Hematopoietic multipotent progenitor cell (in vitro differentiated cells): Measurements from ENCODE around the gene PSMA4. TPM values are rescaled to one million over a fixed set of nuclear protein-coding genes. Genes with fewer than 3 reads are reported as not detected.
"Not testable (repeated sequence)": the region's sequence is repeated elsewhere in the genome, so short reads cannot be mapped to it uniquely, and the experiment has no call there.

ENCODE experiments used
- DNase-seq, 3 donors: peaks; one replicate each; pipeline ENCODE4 v3.0.0-alpha.2; 2011 to 2015; ENCODE audit warnings: low read depth in 2 of 3, low spot score in 2 of 3
- total RNA-seq: library from RNA; depleted of rRNA; stranded (reverse); fragments of >200 nt; gene quantifications from one replicate; pipeline ENCODE4 v1.2.3, GENCODE V29; 2012

PSMA4 gene
- total RNA-seq, result 95.1 TPM

DNA sequence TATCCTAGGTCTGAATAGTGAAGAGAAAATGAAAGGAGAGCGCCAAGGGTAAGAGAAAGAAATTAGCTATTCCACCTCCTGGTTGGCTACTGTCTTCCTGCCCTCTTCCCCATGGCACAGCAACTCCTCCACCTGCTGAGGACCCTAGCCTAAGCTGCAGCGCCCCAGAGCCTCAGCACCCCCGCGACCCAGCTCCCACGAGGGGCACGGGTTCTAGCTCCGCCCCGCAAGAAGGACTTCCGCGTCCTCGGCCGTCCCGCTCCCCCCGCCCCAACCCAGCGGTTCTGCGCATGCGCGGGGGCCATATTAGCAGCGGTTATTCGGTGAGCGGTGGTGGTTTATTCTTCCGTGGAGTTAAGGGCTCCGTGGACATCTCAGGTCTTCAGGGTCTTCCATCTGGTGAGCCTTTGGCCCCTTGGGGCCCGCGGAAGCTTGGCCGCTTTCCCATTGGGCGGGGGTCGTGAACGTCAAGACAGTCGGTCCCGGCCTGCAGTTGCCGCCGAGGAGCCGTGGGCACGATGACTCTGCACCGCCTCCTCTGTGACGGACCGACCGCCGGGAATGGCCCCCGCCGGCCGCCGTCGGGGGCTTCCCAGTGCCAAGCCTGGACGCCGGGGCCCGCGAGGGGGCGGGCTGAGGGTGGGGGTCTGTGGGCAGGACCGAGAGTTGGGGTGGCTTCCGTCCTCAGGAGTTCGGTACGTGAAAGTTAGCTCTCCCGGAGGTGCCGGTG lies at the start of gene PSMA4:
Gene PSMA4, plus strand, starts transcription at position 304 of the 730 bp plus-strand sequence. CDS start 1,484 bp downstream, outside the sequence.
- peak; percentile 90 to 96 (median 92) for DNase-seq

DNA sequence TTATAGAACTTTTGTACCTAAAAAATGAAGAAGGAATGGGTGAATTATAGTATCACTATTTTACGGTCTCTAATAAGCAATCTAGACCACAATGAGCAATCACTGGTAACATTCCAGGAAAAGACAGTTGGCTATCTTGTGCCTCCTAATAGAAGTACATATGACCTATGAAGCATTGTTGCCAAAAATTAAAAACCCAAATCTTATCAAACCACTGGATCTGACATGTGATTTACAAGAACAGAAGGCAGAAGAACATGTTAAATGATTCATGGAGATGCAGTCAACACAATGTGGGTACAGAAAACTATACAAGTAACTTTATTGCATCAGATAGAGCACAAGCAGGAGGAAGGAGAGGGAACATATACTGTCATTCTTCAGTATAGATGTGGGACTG lies 47.4 kb upstream of the PSMA4 start:
- DNase-seq, result peak in 1 of 3 donors; percentile 25

DNA sequence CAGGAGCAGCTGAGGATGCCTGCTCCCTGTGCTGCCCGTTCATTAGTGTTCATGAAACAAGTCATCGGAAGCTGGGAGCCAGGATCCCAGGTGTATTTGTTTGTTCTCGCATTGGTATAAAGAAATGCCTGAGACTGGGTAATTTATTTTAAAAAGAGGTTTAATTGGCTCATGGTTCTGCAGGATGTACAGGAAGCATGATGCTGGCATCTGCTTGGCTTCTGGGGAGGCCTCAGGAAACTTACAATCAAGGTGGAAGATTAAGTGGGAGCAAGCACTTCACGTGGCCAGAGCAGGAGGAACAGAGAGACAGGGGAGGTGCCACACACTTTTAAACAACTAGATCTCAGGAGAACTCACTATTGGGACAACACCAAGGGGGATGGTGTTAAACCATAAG lies 38.4 kb upstream of the PSMA4 start:
- DNase-seq, result no peak

DNA sequence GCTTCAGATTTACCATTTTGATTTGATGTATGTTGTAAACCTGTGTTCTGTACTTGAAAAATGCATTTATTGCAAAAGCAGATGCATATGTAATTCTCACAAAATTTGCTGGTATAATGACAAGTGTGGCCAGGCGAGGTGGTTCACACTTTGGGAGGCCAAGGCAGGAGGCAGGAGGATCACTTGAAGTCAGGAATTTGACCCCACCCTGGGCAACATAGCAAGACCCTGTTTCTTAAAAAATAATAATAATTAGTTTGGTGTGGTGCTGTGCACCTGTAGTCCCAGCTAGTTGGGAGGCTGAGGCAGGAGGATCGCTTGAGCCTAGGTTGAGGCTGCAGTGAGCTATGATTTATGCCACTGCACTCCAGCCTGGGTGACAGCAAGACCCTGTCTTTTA lies 37.6 kb upstream of the PSMA4 start:
- DNase-seq, result no peak

DNA sequence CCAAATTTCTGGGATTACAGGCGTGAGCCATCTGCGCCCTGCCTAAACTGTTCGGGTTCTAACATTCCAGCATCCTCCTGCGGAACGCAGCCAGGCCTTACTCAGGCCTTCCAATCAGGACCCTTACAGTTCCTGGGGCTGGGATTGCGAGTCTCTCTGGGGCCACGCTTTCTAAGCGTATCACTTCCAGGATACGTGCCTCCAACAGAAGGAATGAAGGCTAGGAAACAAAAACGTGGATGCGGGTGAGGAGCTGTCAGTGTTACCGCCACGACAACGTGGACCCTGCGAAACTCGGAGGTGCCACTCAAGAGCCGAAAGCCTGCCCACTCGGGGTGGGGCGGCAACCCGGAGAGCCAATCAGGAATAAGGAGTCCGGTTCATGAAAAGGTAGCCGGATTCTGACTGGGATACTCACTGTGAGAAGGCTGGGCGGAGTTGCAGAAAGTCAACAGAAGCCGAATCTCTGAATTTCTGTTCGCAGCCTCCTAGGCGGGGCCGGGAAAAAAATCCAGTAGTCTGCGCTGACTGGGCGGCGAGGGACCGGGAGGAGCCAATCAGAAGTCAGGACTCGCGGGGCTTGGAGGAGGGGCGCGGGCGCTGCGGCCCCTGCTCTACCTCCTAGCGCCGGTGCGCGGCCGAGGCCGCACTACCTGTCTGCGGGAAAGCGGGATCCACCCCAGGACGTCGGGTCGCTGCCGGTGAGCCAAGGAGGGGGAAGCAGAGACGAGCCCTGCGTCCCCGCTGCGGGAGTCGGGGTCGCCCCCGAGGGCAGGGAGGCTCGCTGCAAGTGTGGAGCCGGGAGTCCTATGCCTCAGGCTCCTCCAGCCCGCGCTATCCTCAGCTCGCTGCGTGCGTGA lies 33.0 kb upstream of the PSMA4 start, which contains the start of gene HYKK:
Gene HYKK, plus strand, starts transcription at position 607 of the 860 bp plus-strand sequence. CDS start 5,512 bp downstream, outside the sequence.
- DNase-seq, result peak; percentile 37 to 87 (median 82)

DNA sequence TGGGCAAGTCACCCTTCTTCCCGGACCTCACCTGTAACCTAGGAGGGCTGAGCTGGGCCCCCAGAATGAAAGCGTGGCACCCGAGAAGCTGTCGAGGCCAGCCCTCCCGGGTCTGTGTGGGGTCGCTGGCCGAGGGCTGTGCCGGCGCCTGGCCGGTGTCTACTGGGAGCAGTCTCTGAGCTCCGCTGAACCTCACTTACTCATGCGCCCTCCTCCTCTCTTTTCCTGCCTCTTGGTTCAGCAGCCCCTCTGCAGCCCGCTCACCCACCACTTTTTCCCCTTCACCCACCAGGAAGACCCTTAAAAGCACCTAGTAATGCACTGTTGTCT lies 32.4 kb upstream of the PSMA4 start:
- no peak for DNase-seq

DNA sequence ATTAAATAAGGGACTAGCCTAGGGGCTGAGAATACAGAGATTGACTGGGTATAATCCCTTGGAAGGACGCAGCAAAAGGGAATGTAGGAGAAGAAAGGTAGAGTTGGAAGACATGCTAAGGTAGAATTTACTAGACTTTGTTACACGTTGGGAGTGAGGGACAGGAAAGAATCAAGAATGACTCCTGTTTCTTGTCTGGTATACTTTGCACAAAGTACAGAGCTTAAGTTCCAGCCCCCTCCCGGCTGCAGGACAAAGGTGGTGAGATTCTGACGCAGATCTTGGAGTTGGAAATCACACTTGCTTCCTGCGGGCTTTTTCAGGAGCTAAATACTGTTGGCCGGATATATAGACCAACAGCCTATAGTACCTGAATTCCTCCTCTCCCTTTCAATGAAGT lies 32.0 kb upstream of the PSMA4 start:
- no peak for DNase-seq

DNA sequence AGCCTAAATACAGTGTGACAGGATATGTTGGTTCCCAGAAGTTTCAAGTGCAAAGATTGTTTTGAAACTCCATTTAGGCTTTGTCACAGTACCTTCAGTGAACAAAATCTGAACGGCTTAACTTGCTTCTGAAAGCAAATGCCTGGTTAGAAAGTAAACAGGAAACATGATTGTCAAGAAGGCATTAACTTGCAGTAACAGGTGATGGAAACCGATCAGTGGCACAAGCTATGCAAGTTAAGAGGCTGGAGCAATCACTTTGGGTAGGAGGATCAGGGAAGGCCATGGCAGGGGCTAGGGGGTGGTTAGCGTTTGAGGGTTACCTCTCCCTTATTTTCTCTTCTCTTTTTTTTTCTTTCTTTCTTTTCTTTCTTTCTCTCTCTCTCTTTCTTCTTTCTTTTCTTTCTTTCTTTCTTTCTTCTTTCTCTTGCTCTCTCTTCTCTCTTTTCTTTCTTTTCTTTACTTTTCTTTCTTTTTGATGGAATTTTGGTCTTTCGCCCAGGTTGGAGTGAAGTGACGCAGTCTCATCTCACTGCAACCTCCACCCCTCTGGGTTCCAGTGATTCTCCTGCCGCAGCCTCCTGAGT lies 30.4 kb upstream of the PSMA4 start:
- no peak for DNase-seq

DNA sequence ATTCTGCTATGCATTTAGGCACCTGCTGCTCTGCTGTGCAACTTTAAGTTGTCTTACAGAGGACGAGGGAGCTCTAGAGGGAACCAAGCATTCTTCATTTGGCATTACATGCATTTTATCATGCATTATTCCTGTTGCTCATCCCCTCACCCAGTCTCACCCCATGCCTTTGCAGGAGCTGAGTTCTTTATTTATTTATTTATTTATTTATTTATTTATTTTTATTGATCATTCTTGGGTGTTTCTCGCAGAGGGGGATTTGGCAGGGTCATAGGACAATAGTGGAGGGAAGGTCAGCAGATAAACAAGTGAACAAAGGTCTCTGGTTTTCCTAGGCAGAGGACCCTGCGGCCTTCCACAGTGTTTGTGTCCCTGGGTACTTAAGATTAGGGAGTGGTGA lies 20.2 kb upstream of the PSMA4 start:
- DNase-seq, result not testable (repeated sequence)

DNA sequence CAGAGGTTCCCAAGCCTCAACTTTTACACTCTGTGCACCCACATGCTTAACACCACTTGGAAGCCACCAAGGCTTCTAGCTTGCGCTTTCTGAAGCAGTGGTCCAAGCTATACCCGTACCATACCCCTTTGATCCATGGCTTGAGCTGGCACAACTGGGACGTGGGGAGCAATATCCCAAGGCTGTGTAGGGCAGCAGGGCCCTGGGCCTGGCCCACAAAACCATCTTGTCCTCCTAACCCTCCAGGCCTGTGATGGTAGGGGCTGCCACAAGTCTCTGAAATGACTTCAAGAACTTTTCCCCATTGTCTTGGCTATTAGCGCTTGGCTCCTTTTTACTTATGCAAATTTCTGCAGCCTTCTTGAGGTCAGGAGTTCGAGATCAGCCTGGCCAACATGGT lies 16.0 kb upstream of the PSMA4 start:
- no peak for DNase-seq

DNA sequence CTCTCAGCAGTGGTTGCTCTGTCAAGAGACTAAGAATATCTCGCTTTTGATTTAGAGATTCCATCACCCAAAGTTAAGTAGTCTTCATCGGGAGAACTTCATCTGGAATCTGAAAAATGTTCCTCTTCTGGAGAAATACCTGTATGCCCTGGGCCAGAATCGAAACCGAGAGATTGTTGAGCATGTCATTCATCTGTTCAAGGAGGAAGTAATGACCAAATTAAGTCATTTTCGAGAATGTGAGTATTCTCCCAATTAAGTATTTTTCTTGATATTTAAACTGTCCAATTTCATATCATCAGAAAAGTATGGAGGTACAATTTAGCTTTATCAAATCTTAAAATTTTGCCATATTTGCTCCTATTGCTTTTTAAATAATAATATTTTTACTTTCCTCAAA lies 12.9 kb upstream of the PSMA4 start:
- DNase-seq, result no peak

DNA sequence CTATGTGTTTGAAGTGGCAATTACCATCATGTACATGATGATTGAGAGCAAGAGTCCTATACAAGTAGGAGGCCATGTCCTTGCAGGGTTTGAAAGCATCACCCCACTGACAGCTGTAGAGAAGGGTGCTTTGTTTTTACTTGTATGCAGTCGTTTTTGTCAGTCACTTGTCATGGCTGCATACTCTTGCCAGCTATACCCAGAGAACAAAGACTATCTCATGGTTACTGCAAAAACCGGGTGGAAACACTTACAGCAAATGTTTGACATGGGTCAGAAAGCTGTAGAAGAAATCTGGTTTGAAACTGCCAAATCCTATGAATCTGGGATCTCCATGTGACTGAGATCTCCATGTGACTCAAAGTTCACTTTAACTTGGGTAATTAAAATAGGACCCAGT lies 6.9 kb upstream of the PSMA4 start:
- DNase-seq, result no peak

DNA sequence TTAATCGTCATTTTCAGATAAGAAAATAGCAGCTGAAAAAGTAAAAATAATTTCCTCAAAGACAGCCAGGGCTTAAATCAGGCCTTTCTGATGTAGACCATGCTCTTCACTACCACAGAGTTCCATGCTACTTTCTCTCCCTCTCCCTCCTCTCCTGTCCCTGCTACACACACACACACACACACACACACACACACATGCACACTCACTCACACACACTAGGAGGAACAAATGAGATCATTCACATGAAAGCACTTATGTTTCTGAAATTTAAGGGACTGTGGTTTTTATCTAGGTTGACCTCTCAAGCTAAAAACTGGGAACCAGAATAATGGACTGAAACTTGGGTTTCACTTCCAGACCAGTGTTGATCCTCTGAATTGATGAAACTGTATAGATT lies 4.1 kb upstream of the PSMA4 start:
- DNase-seq, result no peak

DNA sequence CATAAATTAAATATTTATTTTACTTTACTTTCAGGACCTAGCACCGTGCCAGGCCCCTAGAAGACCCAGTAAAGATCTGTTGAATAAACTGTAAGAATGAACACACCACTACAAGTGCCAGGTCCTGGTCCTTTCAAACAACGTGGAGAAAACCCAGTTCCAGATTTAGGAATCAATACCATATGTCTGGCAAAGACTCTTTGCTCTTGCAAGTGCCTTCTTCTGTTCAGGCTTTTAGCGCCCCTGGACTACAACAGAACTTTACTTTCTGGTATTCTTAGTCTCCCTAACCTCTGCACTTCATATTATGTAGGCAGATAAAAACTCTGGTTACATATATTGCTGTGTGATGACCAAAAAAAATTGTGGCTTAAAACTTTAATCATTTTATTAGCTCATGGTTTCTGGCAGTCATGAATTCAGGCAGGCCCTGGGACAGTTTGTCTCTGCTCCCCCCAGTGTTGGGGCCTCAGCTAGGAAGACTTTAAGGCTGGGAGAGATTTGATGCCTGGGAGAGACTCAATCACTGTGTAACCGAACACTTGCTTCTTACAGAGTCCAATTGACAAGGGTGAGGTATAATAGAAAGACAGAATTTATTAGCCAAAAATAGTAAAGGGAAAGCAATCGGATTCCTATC lies 2.9 kb upstream of the PSMA4 start:
- DNase-seq, result no peak

DNA sequence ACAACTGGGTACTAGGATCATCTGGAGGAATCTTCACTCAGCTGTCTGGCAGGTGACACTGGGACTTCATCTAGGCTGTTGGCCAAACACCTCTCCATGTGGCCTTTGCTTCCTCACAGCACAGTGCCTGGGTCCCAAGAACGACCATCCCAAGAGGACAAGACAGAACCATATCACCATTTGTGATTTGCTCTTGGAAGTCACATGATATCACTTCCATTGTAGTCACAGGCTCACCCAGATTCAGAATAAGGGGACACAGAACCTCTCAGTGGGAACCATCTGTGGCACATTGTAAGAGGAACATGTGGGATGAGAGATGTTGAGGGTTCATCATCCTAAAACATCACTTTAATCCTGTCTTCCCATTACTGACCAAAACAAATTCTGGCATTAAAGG lies 1.9 kb upstream of the PSMA4 start:
- no peak for DNase-seq

DNA sequence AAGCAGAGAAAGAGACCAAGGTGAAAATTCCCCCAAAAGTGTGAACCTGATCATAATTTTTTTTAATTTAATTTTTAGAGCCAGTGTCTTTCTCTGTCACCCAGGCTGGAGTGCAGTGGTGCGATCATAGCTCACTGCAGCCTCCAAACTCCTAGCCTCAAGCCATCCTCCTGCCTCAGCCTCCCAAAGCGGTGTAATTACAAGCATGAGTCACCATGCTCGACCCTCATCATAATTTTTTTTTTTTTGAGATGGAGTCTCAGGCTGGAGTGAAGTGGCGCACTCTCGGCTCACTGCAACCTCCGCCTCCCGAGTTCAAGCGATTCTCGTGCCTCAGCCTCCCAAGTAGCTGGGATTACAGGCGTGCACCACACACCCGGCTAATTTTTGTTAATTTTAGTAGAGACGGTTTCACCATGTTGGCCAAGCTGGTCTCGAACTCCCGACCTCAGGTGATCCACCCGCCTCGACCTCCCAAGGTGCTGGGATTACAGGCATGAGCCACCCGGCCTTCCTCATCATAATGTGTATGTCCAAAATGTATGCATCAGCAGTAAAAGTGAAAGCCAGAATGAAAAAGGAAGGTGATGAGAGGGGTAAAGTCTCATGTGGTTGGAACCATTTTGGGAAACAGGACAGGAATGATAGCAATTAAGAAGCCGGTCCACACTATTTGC lies 642 bp upstream of the PSMA4 start:
- DNase-seq, result not testable (repeated sequence)

DNA sequence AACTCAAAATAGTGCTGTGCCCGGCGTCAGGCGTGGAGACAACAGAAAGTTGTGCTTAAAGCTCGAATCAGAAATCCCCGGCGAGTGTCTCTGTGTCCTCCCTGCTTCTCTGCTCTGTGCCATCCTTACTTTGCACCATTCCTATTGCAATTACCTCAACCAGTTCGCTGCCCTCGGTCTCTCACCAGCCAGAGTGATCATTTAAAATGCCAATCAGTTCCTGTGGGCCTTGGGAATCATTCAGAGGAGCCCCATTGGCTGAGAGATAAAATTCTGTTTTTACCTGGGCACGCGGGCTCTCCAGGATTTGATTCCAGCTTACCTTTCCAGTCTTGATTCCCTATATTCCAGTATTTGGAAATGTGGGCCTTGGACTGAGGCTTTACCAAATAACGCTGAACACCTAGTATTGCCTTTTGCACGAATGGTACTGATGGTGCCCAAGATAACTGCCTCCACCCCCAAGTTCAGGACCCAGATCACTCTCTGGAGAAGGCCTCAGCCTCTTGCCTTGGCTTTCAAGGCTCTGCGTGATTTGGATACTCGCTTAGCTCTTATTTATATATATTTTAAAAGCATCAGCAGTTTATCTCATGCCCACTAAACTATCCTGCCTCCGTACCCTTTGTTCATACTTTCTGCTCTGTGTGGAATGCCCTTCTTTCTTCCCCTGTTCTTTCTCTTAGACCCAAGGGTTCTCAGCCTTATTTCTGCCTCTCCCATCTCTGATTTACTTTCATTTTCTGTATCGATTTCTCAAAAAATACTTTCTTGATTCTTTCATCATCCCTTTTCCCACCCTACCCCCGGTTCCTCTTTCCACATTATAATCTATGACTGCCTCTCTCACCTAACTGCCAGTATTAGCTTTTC lies 863 bp downstream of the PSMA4 start:
- peak in 2 of 3 donors; percentile 2 to 12 for DNase-seq

DNA sequence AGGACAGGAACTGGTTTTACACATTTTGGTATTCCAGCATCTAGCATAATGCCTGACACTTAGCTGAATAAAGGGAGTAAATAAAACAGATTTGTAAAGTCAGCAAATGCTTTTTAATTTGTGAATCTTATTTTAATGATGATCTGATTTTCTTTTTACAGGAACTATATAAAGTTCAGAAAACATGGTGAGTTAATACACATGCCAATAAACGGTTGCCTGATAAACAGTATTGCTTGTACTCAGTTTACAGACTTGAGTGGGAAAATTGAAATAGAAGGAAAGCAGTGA lies 1.4 kb downstream of the PSMA4 start:
- no peak for DNase-seq

DNA sequence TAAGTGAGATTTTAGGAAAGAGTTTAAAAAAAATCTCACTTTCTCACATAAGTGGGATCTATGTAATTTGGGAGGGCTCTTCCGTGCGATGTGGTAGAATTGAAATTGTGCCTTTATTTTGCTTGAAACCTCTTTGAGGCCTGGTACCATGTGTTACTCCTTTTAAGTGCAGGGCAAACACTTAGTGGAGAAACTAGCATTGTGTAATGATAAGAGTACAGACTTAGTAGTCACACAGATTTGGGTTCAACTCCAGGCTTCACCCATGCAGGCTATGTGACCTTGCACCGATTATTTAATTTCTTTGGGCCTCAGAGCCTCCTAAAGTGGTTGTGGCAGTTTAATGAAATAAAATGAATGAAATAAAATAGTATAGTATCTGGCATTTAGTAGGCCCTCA lies 2.4 kb downstream of the PSMA4 start:
- DNase-seq, result no peak

DNA sequence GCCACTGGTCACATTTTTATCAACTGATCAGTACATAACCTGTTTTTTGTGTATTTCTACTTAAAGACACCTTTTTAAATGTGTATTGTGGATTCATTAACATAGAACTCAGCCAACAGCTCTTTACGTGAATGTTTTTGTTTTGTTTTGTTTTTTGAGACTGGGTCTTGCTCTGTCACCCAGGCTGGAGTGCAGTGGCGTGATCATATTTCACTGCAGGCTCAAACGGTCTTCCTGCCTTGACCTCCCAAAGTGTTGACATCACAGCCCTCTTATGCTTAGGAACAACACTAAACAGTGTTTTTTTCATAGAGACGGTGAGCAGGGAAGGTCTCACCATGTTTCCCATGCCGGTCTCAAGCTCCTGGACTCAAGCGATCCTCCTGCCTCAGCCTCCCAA lies 9.9 kb downstream of the PSMA4 start:
- no peak for DNase-seq
